Right lobe of liver (tissue), 6 donors: ENCODE results near the gene ZNF253. TPM values are rescaled to one million over a fixed set of nuclear protein-coding genes. Genes with fewer than 3 reads are reported as not detected.
"Not testable (repeated sequence)": the region's sequence is repeated elsewhere in the genome, so short reads cannot be mapped to it uniquely, and the experiment has no call there.

ENCODE experiments used
- ATAC-seq, 4 donors: fragments of 200-7000 bp; cut with Tn5 transposase; one replicate each; pipeline ENCODE4 v1.9.1; 2020; ENCODE audit warnings: mild to moderate bottlenecking in 4 of 4, moderate library complexity in 4 of 4
- DNase-seq, 3 donors: peaks; one replicate each; pipeline ENCODE4 v3.0.0-alpha.2; 2020
- H3K27ac ChIP-seq, 3 donors: fragments of 200-600 bp; one replicate each; pipeline ENCODE4 v1.8.0; 2022
- H3K27me3 ChIP-seq, 2 donors: fragments of 200-600 bp; one replicate each; pipeline ENCODE4 v1.8.0; 2022
- H3K36me3 ChIP-seq, 4 donors: fragments of 200-600 bp; sonication (generic) in 1 of 4; one replicate each; pipeline versions ENCODE4 v1.5.1 to v1.8.0; 2017 to 2022; ENCODE audit warnings: control low read depth in 1 of 4
- H3K4me1 ChIP-seq, 4 donors: fragments of 200-600 bp; sonication (generic) in 1 of 4; one replicate each; pipeline versions ENCODE4 v1.5.1 to v1.8.0; 2017 to 2022; ENCODE audit warnings: control low read depth in 1 of 4
- H3K4me3 ChIP-seq, 3 donors: fragments of 200-600 bp; one replicate each; pipeline ENCODE4 v1.8.0; 2022
- H3K9me3 ChIP-seq, 4 donors: fragments of 200-600 bp; sonication (generic) in 1 of 4; one replicate each; pipeline versions ENCODE4 v1.5.1 to v1.8.0; 2017 to 2022; ENCODE audit warnings: control low read depth in 1 of 4
- CTCF ChIP-seq, 4 donors: fragments of 200-600 bp in 3 of 4; fragments of 450-650 bp in 1 of 4; IDR thresholded peaks; one replicate each; pipeline versions ENCODE4 v1.5.1 to v1.8.0; 2016 to 2022; ENCODE audit warnings: antibody characterized with exemption in 4 of 4, mild to moderate bottlenecking in 2 of 4
- POLR2A ChIP-seq: fragments of 450-650 bp; IDR thresholded peaks from one replicate; pipeline ENCODE4 v1.6.1; 2017; ENCODE audit warnings: antibody characterized with exemption, mild to moderate bottlenecking
- WGBS: methylation state at CpG from one replicate; pipeline ENCODE4 v1.1.6; 2018; ENCODE audit warnings: low coverage, low lambda C conversion rate; ENCODE audit not compliant: insufficient coverage; ENCODE audit errors: missing lambda C conversion rate; 5-methylcytosine and 5-hydroxymethylcytosine counted together
- intact Hi-C, 2 donors: fragments of 100-400 bp; cut with DNase I; formaldehyde crosslinking; loops; one replicate each; pipeline versions ENCODE4 v1.11.2 to v1.14.1; 2022
- total RNA-seq, 6 experiments: library from RNA; depleted of rRNA in 2 of 6; stranded (reverse); fragments of >200 nt in 2 of 6; fragmentation: NEBNext Ultra II Directional in 3 of 6; extraction: Animal tissue kit (Norgen Biotek cat#: 25700) in 3 of 6; gene quantifications; one replicate each; pipeline versions ENCODE4 v1.1.0 to v1.2.4, GENCODE V29; 2016 to 2023
- donor health status: DM: no; HTN: yes; CAD: no.
- donor health status: DM: no; HTN: no; CAD: no.
- donor health status: DM: no; HTN: no; CAD: no.
- donor health status: DM: no; HTN: yes; CAD: no.
- donor health status: DM: no; HTN: yes; CAD: no.

Gene ZNF253
- total RNA-seq, 6 experiments from 2014 or later: 3.6 to 6.7 (median 4.4) TPM

GRCh38 chr19:19884583-19884982 is 18.9 kb downstream of the ZNF253 start:
- WGBS: 92% methylated on average over 1 of the region's 1 CpG
- DNase-seq (no peak), ATAC-seq (no peak)
- intact Hi-C loops: no loop called here
- peaks cover 0 to 41% (median 14%) of the 10 kb centered on the region in 4 donors for H3K9me3 ChIP-seq
- TF ChIP-seq CTCF (IDR thresholded peaks at IDR 0.05) (no peak), POLR2A (no peak)
- H3K36me3 ChIP-seq: peaks cover 0 to 8% (median 2%) of the 10 kb centered on the region in 4 donors
- H3K27ac ChIP-seq: no peak overlapping the region
- no peak overlapping the region for H3K4me3 ChIP-seq
- H3K27me3 ChIP-seq: no peaks in the 10 kb centered on the region
- no peaks in the 10 kb centered on the region for H3K4me1 ChIP-seq

GRCh38 chr19:19892055-19892941 is 26.6 kb downstream of the ZNF253 start:
- WGBS: 100% methylated on average over 3 of the region's 3 CpGs
- H3K4me3 ChIP-seq, H3K4me1 ChIP-seq, DNase-seq, intact Hi-C loops, H3K27me3 ChIP-seq, ATAC-seq, H3K27ac ChIP-seq: not testable (repeated sequence)
- H3K9me3 ChIP-seq: peaks cover 0 to 69% (median 26%) of the 10 kb centered on the region in 4 donors
- H3K36me3 ChIP-seq: peaks cover 0 to 15% (median 5%) of the 10 kb centered on the region in 4 donors

- H3K27ac ChIP-seq: peak overlapping the region in 1 of 3 donors; percentile 18
- 2% methylated on average over 9 of the region's 9 CpGs for WGBS
- ATAC-seq: no peak
- no peak for DNase-seq
- no peaks in the 10 kb centered on the region for H3K4me1 ChIP-seq
- no peak for TF ChIP-seq CTCF (IDR thresholded peaks at IDR 0.05)
- TF ChIP-seq POLR2A: no peak
- H3K27me3 ChIP-seq: no peaks in the 10 kb centered on the region
- intact Hi-C loops: no loop called here
- H3K9me3 ChIP-seq: peaks cover 0 to 34% (median 6%) of the 10 kb centered on the region in 4 donors
- H3K36me3 ChIP-seq: no peaks in the 10 kb centered on the region
- H3K4me3 ChIP-seq: peak overlapping the region; percentile 46 to 50 (median 48)
Measured at GRCh38 chr19:19900139-19900728, 34.6 kb downstream of the ZNF253 start.

GRCh38 chr19:19900729-19901444 is 35.2 kb downstream of the ZNF253 start, which contains the start of gene ZNF93:
TSS of gene ZNF93 (plus strand) at chr19:19900946. CDS start at chr19:19901089, 143 bp downstream.
- peak; percentile 95 to 98 (median 96) for ATAC-seq
- 1% methylated on average over 15 of the region's 35 CpGs for WGBS
- Histone ChIP-seq H3K4me3 (peak within 1 kb of the TSS; percentile 46 to 50 (median 48)), H3K27me3 (no peaks in the 10 kb centered on the region), H3K36me3 (no peaks in the 10 kb centered on the region), H3K4me1 (no peaks in the 10 kb centered on the region), H3K27ac (peak within 1 kb of the TSS; percentile 37 to 67 (median 57)), H3K9me3 (peaks cover 0 to 28% (median 6%) of the 10 kb centered on the region in 4 donors)
- intact Hi-C loops: no loop called here
- peak; percentile 77 to 86 (median 81) for DNase-seq
- no peak for TF ChIP-seq CTCF (IDR thresholded peaks at IDR 0.05)
- peak; percentile 30 for TF ChIP-seq POLR2A

- intact Hi-C loops, H3K27me3 ChIP-seq, H3K27ac ChIP-seq, DNase-seq, ATAC-seq, H3K36me3 ChIP-seq, H3K4me1 ChIP-seq, H3K4me3 ChIP-seq, H3K9me3 ChIP-seq: not testable (repeated sequence)
- WGBS: 74% methylated on average over 3 of the region's 3 CpGs
Measured at GRCh38 chr19:19907551-19907950, 41.9 kb downstream of the ZNF253 start.
